ENCODE data around the gene TIAM1. TPM values are rescaled to one million over a fixed set of nuclear protein-coding genes. Genes with fewer than 3 reads are reported as not detected.

The TIAM1 gene
- total and polyA plus RNA-seq, 2 of the 8 experiments (the other 6 are each of a cell fraction or from before 2014, with no cell fraction given): 10.1 to 30.7 TPM

GRCh38 chr21:31383770-31384169 is 39.7 kb upstream of the TIAM1 start:
- H2BK20ac ChIP-seq (ENCODE audit: low read length): no peak overlapping the region
- H3K79me1 ChIP-seq (ENCODE audit: low read depth, low read length): peaks cover 3% of the 10 kb centered on the region; the same call in 1 of the 2 replicates
- H3K27me3 ChIP-seq (replicated peaks in 1 of 4; ENCODE audit: control insufficient read depth in 3 of 4, extremely low read depth in 1 of 4, insufficient read depth in 3 of 4, low read length in 3 of 4): no peaks in the 10 kb centered on the region
- no peaks in the 10 kb centered on the region for H3K79me2 ChIP-seq (ENCODE audit: control insufficient read depth in 1 of 2, insufficient read depth in 2 of 2, low read length in 2 of 2)
- H3K4ac ChIP-seq (replicated peaks; ENCODE audit: insufficient read length, low read depth, low read length): no peak overlapping the region
- H4K91ac ChIP-seq (replicated peaks; ENCODE audit: insufficient read length, low read length): no peak overlapping the region
- no peak overlapping the region for H2BK120ac ChIP-seq (replicated peaks; ENCODE audit: low read depth, low read length)
- no peak overlapping the region for H3K4me3 ChIP-seq (ENCODE audit: extremely low read depth in 1 of 4, insufficient read depth in 2 of 4, low read depth in 3 of 4, low read length in 4 of 4)
- no peak overlapping the region for H2BK15ac ChIP-seq (ENCODE audit: low read length)
- no peak overlapping the region for H4K5ac ChIP-seq (ENCODE audit: insufficient read length, low read depth, low read length)
- no peak overlapping the region for H4K8ac ChIP-seq (ENCODE audit: extremely low read depth, insufficient read depth, low read length)
- H2BK12ac ChIP-seq (ENCODE audit: low read depth, low read length): no peak overlapping the region
- no peak overlapping the region for H2AFZ ChIP-seq (ENCODE audit: low read length)
- POLR2A ChIA-PET (ENCODE audit: partially characterized antibody): no interaction called here
- no peak overlapping the region for H3K4me2 ChIP-seq (ENCODE audit: insufficient read depth in 1 of 2, low read depth in 2 of 2, low read length in 2 of 2)
- no peaks in the 10 kb centered on the region for H3K36me3 ChIP-seq (ENCODE audit: control insufficient read depth in 2 of 4, insufficient read depth in 4 of 4, low read length in 3 of 4)
- no peaks in the 10 kb centered on the region for H3K23me2 ChIP-seq (ENCODE audit: low read depth, low read length)
- H2AK5ac ChIP-seq (ENCODE audit: low read depth, low read length): no peak overlapping the region
- DNase-seq (ENCODE audit: low read depth in 1 of 2, low spot score in 2 of 2) (peak in 1 of 2 experiments; percentile 35), FAIRE-seq (peak; percentile 19)
- no peak overlapping the region for H3K23ac ChIP-seq (ENCODE audit: insufficient read length)
- H3K18ac ChIP-seq (ENCODE audit: extremely low read depth, low read length): no peak overlapping the region
- H2BK5ac ChIP-seq (ENCODE audit: low read depth, low read length): no peak overlapping the region
- H3K9me3 ChIP-seq (ENCODE audit: insufficient read depth in 2 of 2, low read depth in 1 of 2, low read length in 1 of 2): no peaks in the 10 kb centered on the region
- H4K20me1 ChIP-seq (replicated peaks in 1 of 2; ENCODE audit: control insufficient read depth in 1 of 2, insufficient read depth in 2 of 2, low read length in 2 of 2): no peaks in the 10 kb centered on the region
- H3K14ac ChIP-seq (ENCODE audit: insufficient read length): no peak overlapping the region
- 82% methylated on average over 8 of the region's 8 CpGs; no CpG with 5 or more reads in 1 of the 2 experiments for WGBS, 2 experiments (ENCODE audit: extremely low coverage in 1 of 2, insufficient coverage in 1 of 2, insufficient read length in 1 of 2, insufficient replicate concordance in 2 of 2, low coverage in 1 of 2, low lambda C conversion rate in 2 of 2, missing lambda C conversion rate in 1 of 2)
- H3K9ac ChIP-seq (replicated peaks in 1 of 4; ENCODE audit: extremely low read depth in 1 of 4, low read depth in 3 of 4, low read length in 3 of 4): no peak overlapping the region
- no peak overlapping the region for H3K56ac ChIP-seq (replicated peaks; ENCODE audit: insufficient read length, low read depth, low read length)
- CTCF ChIA-PET (ENCODE audit: partially characterized antibody): interaction anchor here (1.1 to 1.2 kb wide), 3 partner anchors 10 to 176 kb away, joined by 3 read pairs; no protein-coding TSS in a partner anchor
- H3K4me1 ChIP-seq (replicated peaks in 1 of 4; ENCODE audit: control insufficient read depth in 3 of 4, insufficient read depth in 4 of 4, low read length in 3 of 4): peaks cover 0 to 6% (median 0%) of the 10 kb centered on the region in 4 experiments; a peak in 3 of 7 replicates
- H3K27ac ChIP-seq (ENCODE audit: low read depth, low read length): no peak overlapping the region
- TF ChIP-seq RNF2 (IDR thresholded peaks at IDR 0.05; ENCODE audit: borderline replicate concordance, low read depth, low read length, missing control alignments, poor library complexity, severe bottlenecking) (no peak), TEAD4 (IDR thresholded peaks at IDR 0.05; ENCODE audit: low read depth, low read length) (no peak), CEBPB (IDR thresholded peaks at IDR 0.05; ENCODE audit: low read depth, low read length) (no peak), SUZ12 (IDR thresholded peaks at IDR 0.05; ENCODE audit: low read length) (no peak), POLR2AphosphoS5 (IDR thresholded peaks at IDR 0.05; ENCODE audit: low read depth, low read length) (no peak), FOSL1 (IDR thresholded peaks at IDR 0.05; ENCODE audit: insufficient read depth, low read depth, low read length) (no peak), SP1 (IDR thresholded peaks at IDR 0.05; ENCODE audit: low read depth, low read length) (no peak), POU5F1 (IDR thresholded peaks at IDR 0.05; ENCODE audit: low read depth, low read length) (no peak), SP4 (IDR thresholded peaks at IDR 0.05; ENCODE audit: low read length) (no peak), RAD21 (IDR thresholded peaks at IDR 0.05 in 1 of 2, conservative IDR thresholded peaks at IDR 0.05 in 1 of 2; ENCODE audit: low read depth in 2 of 2, low read length in 2 of 2) (no peak), PHF8 (conservative IDR thresholded peaks at IDR 0.05; ENCODE audit: low read depth, low read length) (no peak)
- TF ChIP-seq, protein P1, sequence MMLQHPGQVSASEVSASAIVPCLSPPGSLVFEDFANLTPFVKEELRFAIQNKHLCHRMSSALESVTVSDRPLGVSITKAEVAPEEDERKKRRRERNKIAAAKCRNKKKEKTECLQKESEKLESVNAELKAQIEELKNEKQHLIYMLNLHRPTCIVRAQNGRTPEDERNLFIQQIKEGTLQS (IDR thresholded peaks at IDR 0.05; ENCODE audit: insufficient read depth, low read depth, low read length): no peak
